K562 (cell line): ENCODE data around the gene KRTAP2-1. TPM values are rescaled to one million over a fixed set of nuclear protein-coding genes. Genes with fewer than 3 reads are reported as not detected.

Experiments used
- ARNT ChIP-seq, 2 experiments: fragments of 450-650 bp; IDR thresholded peaks; 2 replicates each; pipeline ENCODE4 v1.6.1; 2016; ENCODE audit warnings: mild to moderate bottlenecking in 1 of 2
- HDAC1 ChIP-seq, 2 experiments: fragments of 450-650 bp; IDR thresholded peaks; 2 replicates each; pipeline ENCODE4 v1.6.1; 2016 to 2017; ENCODE audit warnings: inconsistent platforms in 1 of 2, mild to moderate bottlenecking in 1 of 2, moderate library complexity in 1 of 2
- MTF1 ChIP-seq: fragments of 250-450 bp; sonication (Bioruptor Pico); IDR thresholded peaks from 2 replicates; pipeline ENCODE4 v1.9.0; 2021; ENCODE audit warnings: moderate library complexity, mild to moderate bottlenecking, inconsistent platforms, borderline replicate concordance
- NFIC ChIP-seq: fragments of 450-650 bp; IDR thresholded peaks from 2 replicates; pipeline ENCODE4 v1.6.1; 2017; ENCODE audit warnings: mild to moderate bottlenecking, inconsistent platforms
- SREBF2 ChIP-seq: sonication (generic); formaldehyde crosslinking; IDR thresholded peaks from 2 replicates; pipeline ENCODE4 v1.4.0; 2020; ENCODE audit warnings: mild to moderate bottlenecking, missing genetic modification reagents
- ZNF436 ChIP-seq: fragments of 250-450, 450-650 bp; sonication (Bioruptor Pico); formaldehyde crosslinking; IDR thresholded peaks from 2 replicates; pipeline ENCODE4 v1.7.0; 2020; ENCODE audit warnings: mild to moderate bottlenecking
- polyA plus RNA-seq, 8 experiments: library from polyadenylated mRNA; depleted of rRNA in 4 of 8; stranded (reverse) in 5 of 8; unstranded in 3 of 8; fragments of >200 nt; fragmentation: Nextera tagmentation in 2 of 8; fragmentation: Illumina TruSeq in 1 of 8; extraction: Ambion mirVana in 2 of 8; extraction: Trizol in 1 of 8; gene quantifications; 2 replicates each; pipeline versions ENCODE4 v1.2.1 to v1.2.3, GENCODE V29; 2011 to 2014; ENCODE audit warnings: inconsistent platforms in 1 of 8, missing spikeins in 1 of 8
- total RNA-seq, 7 experiments: library from RNA; depleted of rRNA in 6 of 7; stranded (reverse); fragments of >200 nt in 6 of 7; fragmentation: Illumina TruSeq in 2 of 7; extraction: Trizol in 2 of 7; gene quantifications; 2 replicates each; pipeline versions ENCODE4 v1.2.1 to v1.2.3, GENCODE V29; 2011 to 2021; ENCODE audit warnings: low replicate concordance in 1 of 7
- TF ChIP-seq, protein P1 (sequence below): fragments of 450-650 bp; formaldehyde crosslinking; IDR thresholded peaks from 2 replicates; pipeline ENCODE4 v1.4.0; 2020; ENCODE audit warnings: mild to moderate bottlenecking, moderate library complexity
- TF ChIP-seq, protein P2 (sequence below): IDR thresholded peaks from 2 replicates; pipeline ENCODE4 v1.6.1; 2012; ENCODE audit warnings: low read depth, low read length, improper control_type of control experiment, borderline replicate concordance
- TF ChIP-seq, protein P3 (sequence below): fragments of 250-450 bp; sonication (Bioruptor Pico); IDR thresholded peaks from 2 replicates; pipeline ENCODE4 v1.5.0; 2020; ENCODE audit warnings: mild to moderate bottlenecking
- TF ChIP-seq, protein P4 (sequence below): fragments of 450-650 bp; IDR thresholded peaks from 2 replicates; pipeline ENCODE4 v1.6.1; 2017; ENCODE audit warnings: antibody characterized with exemption
- TF ChIP-seq, protein P5 (sequence below): fragments of 450-650 bp; IDR thresholded peaks from 2 replicates; pipeline ENCODE4 v1.6.1; 2014; ENCODE audit warnings: low read depth, mild to moderate bottlenecking, moderate library complexity, borderline replicate concordance

KRTAP2-1 gene
- total and polyA plus RNA-seq, 9 of the 15 experiments (the other 6 are each of a cell fraction or from before 2014, with no cell fraction given): not detected

DNA sequence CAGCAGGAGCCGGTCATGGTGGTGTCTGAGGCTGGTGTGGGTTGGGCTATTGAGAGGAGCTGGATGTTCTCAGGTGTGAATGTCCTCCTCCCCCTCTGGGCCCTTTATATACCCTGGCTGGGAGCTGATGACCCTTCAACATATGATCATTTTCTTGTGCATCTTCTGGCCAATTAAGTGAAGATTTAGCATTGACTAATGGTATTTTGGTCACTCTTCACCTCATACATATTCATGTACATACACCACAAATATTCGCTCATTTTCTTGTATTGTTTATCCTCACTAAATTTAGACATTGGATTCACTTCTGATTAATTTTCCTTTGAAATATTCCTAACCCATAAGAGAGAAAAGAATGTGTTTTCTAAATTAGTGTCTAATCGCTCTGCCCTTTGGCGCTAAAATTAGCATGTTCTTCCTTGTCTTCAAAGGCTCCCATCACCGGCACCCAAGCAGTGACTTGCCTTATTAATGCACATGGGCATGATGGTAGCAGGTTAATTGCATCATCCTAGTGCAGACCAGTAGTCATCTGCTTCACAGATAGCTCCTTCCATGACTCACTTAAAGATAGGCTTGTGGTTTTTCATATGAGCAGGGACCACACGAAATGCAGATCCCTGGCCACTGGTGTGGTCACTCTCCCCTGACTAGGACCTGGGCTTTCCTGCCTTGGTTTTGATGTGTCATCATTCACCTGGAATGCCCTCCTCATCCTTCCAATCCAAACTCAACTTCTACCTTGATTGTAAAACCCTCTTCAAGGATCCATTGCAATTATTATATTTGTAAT is 18.9 kb upstream of the KRTAP2-1 start, which contains the start of gene KRTAP2-4 (continued):
- TF ChIP-seq, protein P1, sequence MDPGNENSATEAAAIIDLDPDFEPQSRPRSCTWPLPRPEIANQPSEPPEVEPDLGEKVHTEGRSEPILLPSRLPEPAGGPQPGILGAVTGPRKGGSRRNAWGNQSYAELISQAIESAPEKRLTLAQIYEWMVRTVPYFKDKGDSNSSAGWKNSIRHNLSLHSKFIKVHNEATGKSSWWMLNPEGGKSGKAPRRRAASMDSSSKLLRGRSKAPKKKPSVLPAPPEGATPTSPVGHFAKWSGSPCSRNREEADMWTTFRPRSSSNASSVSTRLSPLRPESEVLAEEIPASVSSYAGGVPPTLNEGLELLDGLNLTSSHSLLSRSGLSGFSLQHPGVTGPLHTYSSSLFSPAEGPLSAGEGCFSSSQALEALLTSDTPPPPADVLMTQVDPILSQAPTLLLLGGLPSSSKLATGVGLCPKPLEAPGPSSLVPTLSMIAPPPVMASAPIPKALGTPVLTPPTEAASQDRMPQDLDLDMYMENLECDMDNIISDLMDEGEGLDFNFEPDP (CRISPR knock-in tag): no peak
- TF ChIP-seq SREBF2 (CRISPR knock-in tag): no peak
- TF ChIP-seq NFIC: no peak
- TF ChIP-seq, protein P2, sequence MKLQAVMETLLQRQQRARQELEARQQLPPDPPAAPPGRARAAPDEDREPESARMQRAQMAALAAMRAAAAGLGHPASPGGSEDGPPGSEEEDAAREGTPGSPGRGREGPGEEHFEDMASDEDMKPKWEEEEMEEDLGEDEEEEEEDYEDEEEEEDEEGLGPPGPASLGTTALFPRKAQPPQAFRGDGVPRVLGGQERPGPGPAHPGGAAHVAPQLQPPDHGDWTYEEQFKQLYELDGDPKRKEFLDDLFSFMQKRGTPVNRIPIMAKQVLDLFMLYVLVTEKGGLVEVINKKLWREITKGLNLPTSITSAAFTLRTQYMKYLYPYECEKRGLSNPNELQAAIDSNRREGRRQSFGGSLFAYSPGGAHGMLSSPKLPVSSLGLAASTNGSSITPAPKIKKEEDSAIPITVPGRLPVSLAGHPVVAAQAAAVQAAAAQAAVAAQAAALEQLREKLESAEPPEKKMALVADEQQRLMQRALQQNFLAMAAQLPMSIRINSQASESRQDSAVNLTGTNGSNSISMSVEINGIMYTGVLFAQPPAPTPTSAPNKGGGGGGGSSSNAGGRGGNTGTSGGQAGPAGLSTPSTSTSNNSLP: no peak
- no peak for TF ChIP-seq HDAC1 (IDR thresholded peaks at IDR 0.05)
- no peak for TF ChIP-seq ARNT (IDR thresholded peaks at IDR 0.05)
- TF ChIP-seq, protein P3, sequence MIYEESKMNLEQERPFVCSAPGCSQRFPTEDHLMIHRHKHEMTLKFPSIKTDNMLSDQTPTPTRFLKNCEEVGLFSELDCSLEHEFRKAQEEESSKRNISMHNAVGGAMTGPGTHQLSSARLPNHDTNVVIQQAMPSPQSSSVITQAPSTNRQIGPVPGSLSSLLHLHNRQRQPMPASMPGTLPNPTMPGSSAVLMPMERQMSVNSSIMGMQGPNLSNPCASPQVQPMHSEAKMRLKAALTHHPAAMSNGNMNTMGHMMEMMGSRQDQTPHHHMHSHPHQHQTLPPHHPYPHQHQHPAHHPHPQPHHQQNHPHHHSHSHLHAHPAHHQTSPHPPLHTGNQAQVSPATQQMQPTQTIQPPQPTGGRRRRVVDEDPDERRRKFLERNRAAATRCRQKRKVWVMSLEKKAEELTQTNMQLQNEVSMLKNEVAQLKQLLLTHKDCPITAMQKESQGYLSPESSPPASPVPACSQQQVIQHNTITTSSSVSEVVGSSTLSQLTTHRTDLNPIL (CRISPR knock-in tag): no peak
- TF ChIP-seq, protein P4, sequence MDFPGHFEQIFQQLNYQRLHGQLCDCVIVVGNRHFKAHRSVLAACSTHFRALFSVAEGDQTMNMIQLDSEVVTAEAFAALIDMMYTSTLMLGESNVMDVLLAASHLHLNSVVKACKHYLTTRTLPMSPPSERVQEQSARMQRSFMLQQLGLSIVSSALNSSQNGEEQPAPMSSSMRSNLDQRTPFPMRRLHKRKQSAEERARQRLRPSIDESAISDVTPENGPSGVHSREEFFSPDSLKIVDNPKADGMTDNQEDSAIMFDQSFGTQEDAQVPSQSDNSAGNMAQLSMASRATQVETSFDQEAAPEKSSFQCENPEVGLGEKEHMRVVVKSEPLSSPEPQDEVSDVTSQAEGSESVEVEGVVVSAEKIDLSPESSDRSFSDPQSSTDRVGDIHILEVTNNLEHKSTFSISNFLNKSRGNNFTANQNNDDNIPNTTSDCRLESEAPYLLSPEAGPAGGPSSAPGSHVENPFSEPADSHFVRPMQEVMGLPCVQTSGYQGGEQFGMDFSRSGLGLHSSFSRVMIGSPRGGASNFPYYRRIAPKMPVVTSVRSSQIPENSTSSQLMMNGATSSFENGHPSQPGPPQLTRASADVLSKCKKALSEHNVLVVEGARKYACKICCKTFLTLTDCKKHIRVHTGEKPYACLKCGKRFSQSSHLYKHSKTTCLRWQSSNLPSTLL: no peak
- TF ChIP-seq, protein P5, sequence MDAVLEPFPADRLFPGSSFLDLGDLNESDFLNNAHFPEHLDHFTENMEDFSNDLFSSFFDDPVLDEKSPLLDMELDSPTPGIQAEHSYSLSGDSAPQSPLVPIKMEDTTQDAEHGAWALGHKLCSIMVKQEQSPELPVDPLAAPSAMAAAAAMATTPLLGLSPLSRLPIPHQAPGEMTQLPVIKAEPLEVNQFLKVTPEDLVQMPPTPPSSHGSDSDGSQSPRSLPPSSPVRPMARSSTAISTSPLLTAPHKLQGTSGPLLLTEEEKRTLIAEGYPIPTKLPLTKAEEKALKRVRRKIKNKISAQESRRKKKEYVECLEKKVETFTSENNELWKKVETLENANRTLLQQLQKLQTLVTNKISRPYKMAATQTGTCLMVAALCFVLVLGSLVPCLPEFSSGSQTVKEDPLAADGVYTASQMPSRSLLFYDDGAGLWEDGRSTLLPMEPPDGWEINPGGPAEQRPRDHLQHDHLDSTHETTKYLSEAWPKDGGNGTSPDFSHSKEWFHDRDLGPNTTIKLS: no peak
- TF ChIP-seq ZNF436 (CRISPR knock-in tag): no peak
- no peak for TF ChIP-seq MTF1 (CRISPR knock-in tag)
